Erythroblast (primary cell): Measurements from ENCODE around the gene GAD1.

Experiments used
- GATA1 ChIP-seq: IDR thresholded peaks from 2 replicates; pipeline ENCODE4 v1.6.1; 2011; ENCODE audit warnings: low read depth, mild to moderate bottlenecking, control low read depth, low read length, moderate library complexity
- POLR2A ChIP-seq: IDR thresholded peaks from 2 replicates; pipeline ENCODE4 v1.6.1; 2011; ENCODE audit warnings: mild to moderate bottlenecking, low read length

DNA sequence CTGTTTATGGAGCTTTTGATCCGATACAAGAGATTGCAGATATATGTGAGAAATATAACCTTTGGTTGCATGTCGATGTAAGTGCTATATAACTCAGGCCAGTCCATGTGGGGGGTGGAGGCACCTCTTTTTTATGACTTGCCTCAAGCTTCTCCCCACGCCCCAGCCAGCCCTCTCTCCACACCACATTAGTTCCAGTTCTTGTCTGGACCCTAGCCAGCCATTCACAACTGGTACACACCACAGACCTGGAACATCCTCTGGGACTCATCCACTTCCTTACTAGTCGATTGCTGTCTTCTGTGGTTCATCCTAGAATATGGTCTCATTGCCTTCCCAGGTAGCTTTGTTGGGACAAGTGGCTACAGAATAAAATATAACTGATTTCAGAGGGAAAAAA lies 31.0 kb downstream of the GAD1 start:
- no peak for TF ChIP-seq POLR2A
- TF ChIP-seq GATA1, result no peak
